Gastroesophageal sphincter (tissue), 3 donors: ENCODE measurements around the gene CENPT.

Experiments
- CTCF ChIP-seq, 4 experiments: fragments of 200-600 bp in 2 of 4; fragments of 450-650 bp in 2 of 4; sonication (generic) in 1 of 4; IDR thresholded peaks; one replicate each; pipeline ENCODE4 v1.5.1; 2017 to 2019; ENCODE audit warnings: antibody characterized with exemption in 4 of 4, mild to moderate bottlenecking in 2 of 4, moderate library complexity in 2 of 4
- EP300 ChIP-seq: sonication (generic); formaldehyde crosslinking; IDR thresholded peaks from one replicate; pipeline ENCODE4 v1.6.1; 2017; ENCODE audit warnings: antibody characterized with exemption, mild to moderate bottlenecking
- POLR2AphosphoS5 ChIP-seq: sonication (generic); formaldehyde crosslinking; IDR thresholded peaks from one replicate; pipeline ENCODE4 v1.6.1; 2017; ENCODE audit warnings: antibody characterized with exemption

- no peak for TF ChIP-seq POLR2AphosphoS5
- peak in 3 of 4 experiments; percentile 71 to 93 (median 86) for TF ChIP-seq CTCF (IDR thresholded peaks at IDR 0.05)
- no peak for TF ChIP-seq EP300
Observed at GRCh38 chr16:67883872-67884261, 36.4 kb upstream of the CENPT start.
